Measurements from ENCODE around the gene ANKRD66. TPM values are rescaled to one million over a fixed set of nuclear protein-coding genes. Genes with fewer than 3 reads are reported as not detected.

Gene ANKRD66
- total and polyA plus RNA-seq, 2 of the 4 experiments (the other 2 are of a cell fraction), result not detected

DNA sequence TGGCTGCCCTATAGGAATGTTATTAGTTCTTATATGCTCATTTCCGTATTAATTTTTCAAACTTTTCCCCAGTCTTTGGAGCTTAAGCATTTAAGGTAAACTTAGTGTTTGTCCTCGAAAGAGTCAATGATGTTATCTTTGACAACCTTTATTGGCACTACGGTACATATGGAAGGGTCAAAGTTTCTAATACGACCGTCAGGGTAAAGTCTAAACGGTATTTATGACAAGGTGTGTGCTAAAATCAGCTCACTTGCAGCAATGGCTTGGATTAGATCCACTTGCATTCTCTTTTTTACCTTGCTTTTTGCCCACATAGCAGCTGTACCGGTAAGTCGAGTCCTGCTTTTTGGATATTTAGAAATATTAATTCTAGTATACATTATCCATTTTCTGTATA lies 46.4 kb downstream of the ANKRD66 start, which contains the start of gene MEP1A:
TSS of gene MEP1A (plus strand) at position 252 of the 400 bp plus-strand sequence. CDS start at position 262, 10 bp downstream.
- Histone ChIP-seq H2BK5ac (ENCODE audit: low read depth, low read length, poor library complexity, severe bottlenecking) (no peak within 1 kb of the TSS), H3K4me2 (ENCODE audit: low read depth, low read length) (no peak within 1 kb of the TSS), H4K8ac (ENCODE audit: low read depth in 2 of 2, low read length in 2 of 2) (no peak within 1 kb of the TSS), H3K9me3 (ENCODE audit: control insufficient read depth, insufficient read depth, low read length) (no peaks in the 10 kb centered on the region), H2AK9ac (replicated peaks; ENCODE audit: low read depth, low read length, poor library complexity) (no peak within 1 kb of the TSS), H4K20me1 (ENCODE audit: insufficient read depth, low read length) (no peaks in the 10 kb centered on the region), H3K4me1 (ENCODE audit: control insufficient read depth, insufficient read depth, low read length) (no peaks in the 10 kb centered on the region), H3K9ac (ENCODE audit: low read depth, low read length) (no peak within 1 kb of the TSS), H3K79me1 (ENCODE audit: low read depth in 1 of 2, low read length in 2 of 2) (no peaks in the 10 kb centered on the region), H3K9me1 (ENCODE audit: insufficient read depth, low read length) (no peaks in the 10 kb centered on the region), H3K14ac (replicated peaks; ENCODE audit: low read depth, low read length) (no peak within 1 kb of the TSS), H3K56ac (ENCODE audit: extremely low read depth, insufficient read depth, low read length) (no peak within 1 kb of the TSS), H4K91ac (ENCODE audit: insufficient read depth, low read depth, low read length) (no peak within 1 kb of the TSS), H3K27me3 (ENCODE audit: control insufficient read depth, insufficient read depth, low read length) (no peaks in the 10 kb centered on the region), H3K4ac (ENCODE audit: low read depth, low read length) (no peak within 1 kb of the TSS), H3K23ac (ENCODE audit: low read depth, low read length) (no peak within 1 kb of the TSS), H2BK120ac (ENCODE audit: low read depth, low read length) (no peak within 1 kb of the TSS), H4K5ac (ENCODE audit: low read depth, low read length) (no peak within 1 kb of the TSS), H3K18ac (ENCODE audit: low read depth, low read length) (no peak within 1 kb of the TSS), H2BK15ac (ENCODE audit: low read depth, low read length) (no peak within 1 kb of the TSS), H2AK5ac (ENCODE audit: low read depth, low read length) (no peak within 1 kb of the TSS), H3K27ac (ENCODE audit: insufficient read depth, low read length) (no peak within 1 kb of the TSS), H2BK20ac (ENCODE audit: low read depth, low read length) (no peak within 1 kb of the TSS), H3K36me3 (ENCODE audit: control insufficient read depth, insufficient read depth, low read length) (no peaks in the 10 kb centered on the region), H2AFZ (replicated peaks; ENCODE audit: low read length, poor library complexity) (no peak within 1 kb of the TSS), H3K4me3 (ENCODE audit: insufficient read depth, low read depth, low read length) (no peak within 1 kb of the TSS)
- dilution Hi-C loops (cut with HindIII; ENCODE audit: low sequenced_read_pairs, unreplicated experiment) (no loop called here), in situ Hi-C loops (cut with MboI; ENCODE audit: low sequenced_read_pairs) (loop anchor here (25.0 kb wide), 1 partner anchor 381 kb away; no protein-coding TSS in a partner anchor), intact Hi-C loops (cut with micrococcal nuclease) (no loop called here)
- CTCF ChIA-PET, result no interaction called here
- no peak for DNase-seq
- no TSS peak for BruUV-seq (replicated peaks)
- POLR2A ChIA-PET (ENCODE audit: unreplicated experiment), result no interaction called here
- no CpG with 5 or more reads among the region's 8 CpGs for WGBS, 2 experiments (ENCODE audit: extremely low coverage in 2 of 2, insufficient read length in 1 of 2)
- TF ChIP-seq USF2 (IDR thresholded peaks at IDR 0.05; ENCODE audit: low read depth, low read length), result no peak
- TF ChIP-seq MXI1 (IDR thresholded peaks at IDR 0.05; ENCODE audit: borderline replicate concordance, low read depth, low read length), result no peak
- TF ChIP-seq CTCF (conservative IDR thresholded peaks at IDR 0.05; ENCODE audit: low read depth, low read length), result no peak
- TF ChIP-seq SMC3 (IDR thresholded peaks at IDR 0.05; ENCODE audit: low read depth, low read length), result no peak
- no peak for TF ChIP-seq ELK1 (IDR thresholded peaks at IDR 0.05; ENCODE audit: borderline replicate concordance, low read depth, low read length)
- no peak for TF ChIP-seq RFX5 (IDR thresholded peaks at IDR 0.05; ENCODE audit: low read depth, low read length)
- ATAC-seq (ENCODE audit: low read depth), result no peak
